Stimulated activated CD4-positive, alpha-beta T cell treated with anti-CD3 and anti-CD28 coated beads, Interleukin-2, amount 100 ng/mL, for 4 hours (primary cell): Measurements from ENCODE around the gene DCDC2.
"Not testable (repeated sequence)": the region's sequence is repeated elsewhere in the genome, so short reads cannot be mapped to it uniquely, and the experiment has no call there.

Source experiments
- DNase-seq: peaks from one replicate; pipeline ENCODE4 v3.0.0-alpha.2; 2020; ENCODE audit warnings: low read depth

DCDC2 gene

DNA sequence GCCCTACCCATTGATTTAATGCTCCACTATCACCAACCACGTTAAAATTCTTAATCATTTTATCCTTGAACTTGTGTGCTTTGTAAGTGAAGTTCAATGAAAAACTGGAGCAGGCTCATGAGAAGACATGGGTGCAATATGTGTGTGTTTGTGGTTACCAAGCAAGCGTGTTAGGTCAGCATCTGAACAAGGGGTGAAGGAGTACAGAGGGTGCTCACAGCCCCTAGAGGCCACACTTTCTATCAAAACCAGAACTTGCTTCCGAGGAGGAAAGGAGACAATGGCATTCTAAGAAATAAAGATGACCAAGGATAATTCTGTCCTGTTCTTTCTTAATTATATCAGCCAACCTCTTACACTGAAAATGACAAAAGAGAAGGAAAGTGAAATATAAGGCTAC, 138.2 kb downstream of the DCDC2 start:
- no peak for DNase-seq

DNA sequence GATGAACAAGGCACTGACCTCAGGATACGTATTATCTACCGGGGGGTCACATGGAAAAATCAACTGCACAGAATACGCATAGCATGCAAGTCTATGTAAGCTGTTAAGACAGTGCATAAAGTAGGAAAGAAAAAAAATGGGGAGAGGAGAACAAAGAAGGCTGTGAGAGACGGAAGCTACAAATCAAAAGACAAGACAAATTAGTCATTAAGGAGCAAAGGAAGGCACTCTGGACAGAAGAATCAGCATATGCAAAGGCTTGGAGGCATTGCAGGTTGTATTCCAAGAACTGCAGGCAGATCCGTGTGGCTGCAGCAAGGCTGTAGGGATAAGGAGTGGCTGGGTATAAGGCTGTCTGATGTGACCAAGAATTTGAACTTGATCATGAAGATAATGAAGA, 142.9 kb downstream of the DCDC2 start:
- no peak for DNase-seq

DNA sequence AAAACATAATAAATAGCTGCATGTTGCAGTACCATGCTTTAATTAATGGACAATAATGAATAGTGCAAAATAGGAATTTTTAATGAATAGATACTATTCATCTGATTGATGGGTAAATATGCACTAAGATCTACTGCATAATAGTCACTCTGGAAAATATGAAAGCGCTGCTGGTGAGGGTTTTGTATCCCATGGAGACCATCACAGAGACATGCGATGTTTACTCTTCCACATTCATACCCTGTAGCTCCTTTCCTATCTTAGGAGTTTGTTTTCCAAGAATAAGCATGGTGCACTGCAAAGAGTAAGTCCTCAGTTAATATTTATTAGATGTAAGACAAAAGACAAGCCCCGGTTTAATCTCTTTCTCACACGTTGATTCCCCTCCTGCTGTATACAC, 150.4 kb downstream of the DCDC2 start:
- DNase-seq = no peak

DNA sequence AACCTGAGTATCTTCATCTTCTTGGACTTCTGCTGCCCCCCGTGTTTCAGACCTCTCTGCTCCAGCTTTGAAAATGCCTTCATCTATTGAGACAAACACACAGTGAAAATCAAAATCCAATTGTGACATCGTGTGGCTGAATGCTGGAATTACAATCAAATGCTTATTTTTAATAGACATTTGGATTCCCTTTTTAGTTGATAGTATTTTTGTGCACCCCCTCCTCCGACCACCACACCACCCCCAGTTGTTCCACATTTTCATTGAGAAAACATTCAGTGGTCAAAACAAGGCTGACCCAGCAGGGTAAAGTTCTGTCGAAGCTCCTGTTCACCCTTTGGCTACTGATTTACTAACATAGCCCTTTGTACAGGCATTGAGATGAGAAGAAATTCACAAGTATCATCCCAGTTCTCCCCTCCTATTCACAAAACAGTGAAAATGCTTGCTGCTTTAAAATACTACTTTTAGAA, 152.8 kb downstream of the DCDC2 start:
- DNase-seq = no peak

DNA sequence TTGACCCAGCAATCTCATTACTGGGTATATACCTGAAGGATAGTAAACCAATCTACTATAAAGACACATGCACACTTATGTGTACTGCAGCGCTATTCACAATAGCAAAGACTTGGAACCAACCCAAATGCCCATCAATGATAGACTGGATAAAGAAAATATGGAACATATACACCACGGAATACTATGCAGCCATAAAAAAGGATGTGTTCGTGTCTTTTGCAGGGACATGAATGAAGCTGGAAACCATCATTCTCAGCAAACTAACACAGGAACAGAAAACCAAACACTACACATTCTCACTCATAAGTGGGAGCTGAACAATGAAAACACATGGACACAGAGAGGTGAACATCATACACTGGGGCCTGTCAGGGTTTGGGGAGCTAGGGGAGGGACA, 153.7 kb downstream of the DCDC2 start:
- not testable (repeated sequence) for DNase-seq

DNA sequence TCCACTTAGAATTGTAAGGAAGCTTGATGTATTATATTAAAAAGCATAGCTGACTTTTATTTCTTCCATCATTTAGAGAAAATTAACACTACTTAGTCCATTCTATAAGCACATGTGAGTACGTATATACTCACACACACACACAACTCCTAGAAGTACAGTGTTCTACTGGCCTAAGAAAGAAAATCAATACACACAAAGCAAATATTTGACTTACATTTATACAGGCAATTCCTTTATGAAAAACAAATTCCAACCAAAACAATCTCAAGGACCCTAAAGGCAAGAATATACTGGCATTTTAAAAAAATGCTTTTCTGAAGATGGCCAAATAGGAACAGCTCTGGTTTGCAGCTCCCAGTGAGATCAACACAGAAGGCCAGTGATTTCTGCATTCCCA, 160.0 kb downstream of the DCDC2 start:
- DNase-seq = no peak

DNA sequence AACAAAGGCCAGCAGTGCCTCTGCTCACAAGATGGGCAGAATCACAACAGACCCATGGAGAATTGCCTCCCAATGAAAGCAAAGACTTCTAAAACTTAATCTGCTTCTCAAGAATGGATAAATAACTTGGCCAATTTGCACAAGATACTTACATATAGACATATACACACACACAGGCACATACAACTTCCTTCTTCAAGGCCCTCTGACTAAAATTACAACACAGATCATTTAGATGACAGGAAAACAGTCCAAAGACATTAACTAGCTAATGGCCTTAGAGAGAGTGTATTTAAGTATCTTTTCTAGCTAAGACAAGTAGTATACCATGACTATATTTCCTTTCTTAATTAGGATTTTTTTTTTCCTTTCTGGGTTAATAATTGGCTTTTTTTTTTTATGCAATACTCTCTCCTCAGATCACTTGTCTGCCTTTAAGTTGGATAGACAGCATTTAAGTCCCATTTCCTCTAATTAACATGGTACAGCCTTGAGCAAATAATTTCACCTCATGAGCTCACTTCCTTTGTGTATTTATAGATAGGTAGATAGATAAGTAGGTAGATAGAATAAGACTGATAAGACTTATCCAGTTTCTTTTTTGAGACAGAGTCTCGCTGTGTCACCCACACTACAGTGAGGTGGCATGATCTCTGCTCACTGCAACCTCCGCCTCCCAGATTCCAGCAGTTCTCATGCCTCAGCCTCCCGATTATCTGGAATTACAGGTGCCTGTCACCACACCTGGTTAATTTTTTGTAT, 161.8 kb downstream of the DCDC2 start:
- DNase-seq = no peak

DNA sequence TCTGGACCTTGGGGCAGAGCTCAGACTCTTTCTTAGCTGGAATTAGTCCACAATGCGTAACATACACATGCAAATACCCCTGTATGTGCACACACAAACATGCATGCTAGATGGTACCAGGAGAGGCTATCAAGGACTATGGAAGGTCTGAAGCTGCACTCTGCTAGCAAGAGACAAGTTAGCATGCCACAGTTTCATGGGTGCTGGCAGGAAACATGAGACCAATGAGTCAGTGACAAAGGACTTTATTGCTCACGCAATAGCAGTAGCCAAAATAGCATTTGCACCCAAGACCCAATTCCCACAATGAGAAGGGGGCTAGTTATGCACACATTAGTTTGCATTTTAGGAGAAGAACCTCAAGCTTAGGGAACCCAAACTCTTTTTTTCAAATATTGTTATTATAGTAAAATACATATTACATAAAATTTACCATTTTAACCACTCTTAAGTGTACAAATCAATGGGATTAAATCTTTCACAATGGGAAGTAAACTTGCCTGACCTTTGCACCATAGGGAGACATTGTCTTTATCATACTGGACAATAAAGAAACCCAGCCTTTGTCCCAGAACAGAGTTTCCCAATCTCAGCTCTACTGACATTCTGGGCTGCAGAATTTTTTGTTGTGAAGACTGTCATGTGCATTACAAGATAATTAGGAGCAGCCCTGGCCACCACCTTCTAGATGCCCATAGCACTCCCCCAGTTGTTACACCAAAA, 162.7 kb downstream of the DCDC2 start:
- DNase-seq = no peak

DNA sequence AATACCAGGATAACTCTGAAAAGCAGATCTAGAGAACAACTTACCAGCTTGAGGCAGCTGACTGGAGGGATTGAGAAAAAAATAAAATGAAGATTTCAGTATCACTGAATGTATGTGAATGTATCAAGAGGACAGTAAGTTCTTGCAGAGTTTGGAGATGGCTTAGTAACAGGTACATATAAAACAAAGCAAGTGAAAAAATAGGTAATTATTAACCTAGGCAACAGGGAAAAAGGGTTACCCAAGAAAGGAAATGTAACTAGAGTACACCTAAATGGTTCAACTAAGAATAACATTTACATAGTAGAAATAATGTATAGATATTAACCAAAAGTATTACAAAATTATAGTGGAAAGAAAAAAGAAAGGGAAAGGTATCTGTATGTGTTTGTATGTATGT, 164.5 kb downstream of the DCDC2 start:
- DNase-seq = no peak

DNA sequence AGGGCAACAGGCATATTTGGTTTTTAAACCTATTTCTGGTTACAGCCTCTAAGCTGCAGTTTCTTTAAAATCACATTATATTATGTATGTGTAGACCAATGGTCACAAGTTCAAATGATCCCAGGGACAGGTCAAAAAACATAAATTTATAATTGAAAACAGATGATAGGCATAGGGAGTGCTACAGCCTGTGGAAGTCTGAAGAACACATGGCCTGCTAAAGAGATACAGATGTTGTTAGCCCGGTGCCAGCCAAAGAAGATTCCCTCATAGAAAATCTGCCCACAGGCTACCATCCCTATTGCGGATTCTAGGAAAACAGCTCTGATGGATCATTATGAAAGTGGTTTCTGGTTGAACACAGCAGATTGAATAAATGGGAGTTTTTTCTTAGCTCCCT, 166.5 kb downstream of the DCDC2 start:
- DNase-seq = no peak

DNA sequence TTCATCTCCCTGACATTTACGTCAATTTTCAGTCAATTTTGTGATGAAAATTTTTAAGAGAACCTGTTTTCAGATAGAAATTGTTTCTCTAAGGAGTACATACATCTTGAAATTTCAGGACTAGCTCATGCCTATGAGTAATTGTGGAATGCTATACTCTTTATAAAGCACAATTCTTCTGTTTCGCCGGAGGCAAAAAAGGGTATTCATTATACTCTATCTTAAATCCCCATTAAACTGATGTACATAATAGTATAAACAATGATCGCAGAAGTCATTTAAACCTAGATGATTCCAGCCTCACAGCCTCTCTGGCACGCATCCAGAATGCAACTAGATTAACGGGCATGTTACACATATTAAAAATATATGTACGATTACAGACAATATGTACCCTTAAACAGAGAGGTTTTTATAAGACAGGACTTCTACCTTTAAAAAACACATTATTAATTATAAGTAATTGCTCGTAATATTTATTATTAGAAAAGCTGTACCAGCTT, 169.2 kb downstream of the DCDC2 start:
- DNase-seq = no peak

DNA sequence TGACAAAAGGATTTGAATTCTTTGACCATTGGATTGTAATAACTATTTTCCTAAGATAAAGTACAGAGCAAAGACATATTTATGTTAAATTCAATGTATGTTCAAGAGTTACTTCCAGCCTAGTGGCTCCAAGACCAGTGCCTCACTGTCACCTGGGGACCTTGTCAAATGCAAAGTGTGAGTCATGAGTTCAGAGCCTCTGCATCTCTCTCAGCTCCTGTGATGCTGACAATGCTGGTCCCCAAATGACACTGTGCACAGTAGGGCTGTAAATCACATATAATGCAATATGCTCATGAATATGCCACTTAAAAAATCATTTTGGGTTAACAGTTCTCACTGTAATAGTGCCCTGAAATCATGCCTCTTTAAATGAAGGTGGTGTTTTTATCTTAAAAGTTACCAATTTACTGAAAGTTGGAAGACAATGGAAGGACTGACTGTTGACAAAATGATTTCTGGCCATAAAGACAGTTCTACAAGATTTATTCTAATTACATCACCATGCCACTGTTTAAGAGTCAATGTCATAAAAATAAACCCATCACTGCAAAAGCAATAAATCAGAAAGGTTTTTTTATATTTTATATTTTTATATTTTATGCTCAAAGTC, 169.8 kb downstream of the DCDC2 start:
- no peak for DNase-seq

DNA sequence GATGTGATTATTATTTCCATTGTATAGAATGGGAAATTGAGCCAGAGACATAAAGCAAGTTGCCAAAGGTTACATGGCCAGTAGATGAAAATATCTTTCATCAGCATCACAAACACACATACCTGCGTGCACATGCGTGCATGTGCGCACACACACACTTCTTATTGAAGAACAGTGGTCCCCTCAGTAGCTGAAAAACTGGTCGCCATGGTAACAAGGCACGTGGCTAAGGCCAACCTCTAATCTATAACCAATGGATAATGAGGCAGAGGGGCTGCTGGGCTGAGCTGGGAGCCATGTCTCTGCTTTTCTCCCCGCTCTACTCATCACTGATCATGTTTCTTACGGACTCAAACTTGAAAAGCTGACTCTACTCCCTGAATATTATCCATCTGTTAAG, 171.5 kb downstream of the DCDC2 start:
- DNase-seq = no peak

DNA sequence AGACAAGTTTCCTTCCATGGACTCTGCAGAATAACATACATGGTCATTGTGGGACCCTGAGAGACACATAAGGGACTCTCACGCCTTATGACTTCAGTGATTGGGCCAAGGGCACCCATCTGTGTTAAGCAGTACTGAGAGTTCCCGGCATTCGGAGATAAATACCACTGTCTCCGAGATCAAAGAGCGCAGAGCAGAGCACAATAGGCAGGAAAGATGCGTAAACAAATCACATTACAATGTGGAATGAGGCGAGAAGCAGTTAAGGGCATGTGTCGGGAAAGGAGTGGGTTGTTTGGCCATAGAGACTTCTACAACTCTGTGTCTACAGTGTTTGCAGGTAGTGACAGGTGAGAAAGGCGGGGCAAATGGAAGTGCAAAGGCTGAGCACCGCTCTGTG, 174.3 kb downstream of the DCDC2 start:
- no peak for DNase-seq

DNA sequence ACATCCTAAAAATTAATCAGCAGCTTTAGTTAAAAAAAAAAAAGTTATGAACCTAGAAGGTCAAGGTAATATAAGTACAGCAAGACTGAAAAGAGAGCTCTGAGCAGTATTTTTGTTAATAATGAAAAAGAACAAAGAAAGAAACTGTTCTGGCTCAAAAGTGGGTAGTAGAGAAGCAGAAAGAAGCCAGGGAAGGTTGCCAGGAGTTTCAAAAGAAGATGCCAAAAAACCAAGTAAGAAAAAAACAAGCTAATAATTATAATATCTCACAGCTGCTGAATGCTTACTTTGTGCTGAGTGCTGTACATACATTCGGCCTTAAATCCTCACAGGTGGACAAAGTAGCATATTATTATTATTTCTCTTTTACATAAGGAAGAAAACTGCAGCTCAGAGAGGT, 200.0 kb downstream of the DCDC2 start:
- DNase-seq = no peak

DNA sequence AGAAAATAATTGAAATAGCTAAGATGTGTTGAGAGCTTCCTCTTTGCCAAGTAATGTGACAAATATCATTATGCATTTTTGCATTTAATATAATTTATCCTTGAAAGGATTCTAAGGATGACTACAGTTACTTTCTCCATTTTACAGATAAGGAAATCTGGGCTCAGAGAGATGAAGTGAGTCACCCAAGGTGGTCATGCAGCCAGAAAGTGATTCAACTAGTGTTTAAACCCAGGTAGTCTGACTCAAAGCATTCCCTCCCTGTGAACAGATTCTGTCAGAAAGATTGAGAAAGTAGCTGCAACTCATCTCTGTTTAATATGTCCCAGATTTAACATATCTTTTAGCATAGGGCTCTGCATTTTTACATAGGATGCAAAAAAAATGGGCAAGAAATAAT, 203.7 kb downstream of the DCDC2 start:
- DNase-seq = no peak

DNA sequence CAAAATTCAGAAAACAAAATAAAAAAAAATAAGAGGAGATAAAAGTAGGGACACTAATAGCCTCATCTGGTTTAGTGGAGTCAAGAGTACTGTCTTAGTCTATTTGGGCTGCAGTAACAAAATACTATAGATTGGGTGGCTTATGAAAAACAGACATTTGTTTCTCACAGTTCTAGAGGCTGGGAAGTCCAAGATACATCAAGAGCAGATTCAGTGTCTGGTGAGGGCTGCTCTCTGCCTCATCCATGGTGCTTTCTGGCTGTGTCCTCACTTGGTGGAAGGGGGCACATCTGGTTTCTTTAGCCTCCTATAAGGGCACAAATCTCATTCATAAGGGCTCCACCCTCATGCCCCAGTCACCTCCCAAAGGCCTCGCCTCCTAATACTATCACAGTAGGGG, 205.8 kb downstream of the DCDC2 start:
- no peak for DNase-seq

DNA sequence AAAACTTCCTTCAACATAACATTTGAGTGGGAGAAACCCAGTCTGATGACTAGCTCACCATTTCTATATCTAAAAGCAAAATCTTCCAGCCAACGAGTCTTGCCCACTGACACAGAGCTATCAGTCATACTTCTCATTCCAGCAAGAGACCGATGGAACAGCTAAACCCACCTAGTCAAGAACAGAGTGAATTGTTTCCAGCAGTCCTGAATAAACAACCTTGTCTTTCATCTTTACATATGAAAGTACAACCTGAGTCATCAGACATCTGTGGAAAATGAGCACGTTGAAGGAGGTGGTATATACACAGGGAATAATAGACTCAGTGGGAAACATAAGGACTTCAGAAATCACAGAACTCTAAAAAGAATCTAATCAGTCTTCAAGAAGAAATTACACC, 208.0 kb downstream of the DCDC2 start:
- no peak for DNase-seq

DNA sequence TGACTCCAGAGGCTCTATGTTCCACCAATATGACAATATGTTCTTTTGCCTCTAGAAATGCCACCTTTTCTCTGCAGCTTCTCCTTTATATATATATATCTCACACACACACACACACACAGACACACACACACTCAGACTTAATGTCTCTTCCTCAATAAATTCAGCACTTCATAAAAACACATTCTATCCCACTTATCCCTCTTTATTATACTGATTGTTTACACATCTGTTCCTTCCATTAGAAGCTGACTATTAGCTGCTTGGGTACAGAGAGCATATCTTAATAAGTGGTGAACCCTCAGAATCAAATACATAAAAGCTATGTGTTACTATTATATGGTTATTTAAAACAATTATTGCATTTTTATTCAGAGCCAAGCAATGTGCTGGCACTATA, 208.6 kb downstream of the DCDC2 start:
- DNase-seq = no peak

DNA sequence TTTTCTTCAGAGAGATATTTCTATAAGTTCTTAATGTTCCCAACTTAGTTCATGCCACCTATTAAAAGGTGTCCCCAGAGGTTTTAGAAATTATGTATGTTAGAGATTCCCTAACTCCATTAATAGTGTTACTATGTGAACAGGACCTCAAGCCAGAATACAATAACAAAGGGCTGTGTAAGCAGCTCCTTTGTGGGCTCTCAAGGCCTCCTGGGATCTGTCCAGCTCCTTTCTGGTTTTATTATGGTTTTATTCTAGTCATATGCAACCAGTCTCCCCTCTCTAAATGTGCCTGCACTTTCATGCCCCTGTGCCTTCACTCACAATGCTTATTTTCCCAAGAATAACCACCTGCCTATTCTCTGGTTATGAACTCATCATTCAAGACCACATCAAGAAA, 209.2 kb downstream of the DCDC2 start:
- DNase-seq = no peak

DNA sequence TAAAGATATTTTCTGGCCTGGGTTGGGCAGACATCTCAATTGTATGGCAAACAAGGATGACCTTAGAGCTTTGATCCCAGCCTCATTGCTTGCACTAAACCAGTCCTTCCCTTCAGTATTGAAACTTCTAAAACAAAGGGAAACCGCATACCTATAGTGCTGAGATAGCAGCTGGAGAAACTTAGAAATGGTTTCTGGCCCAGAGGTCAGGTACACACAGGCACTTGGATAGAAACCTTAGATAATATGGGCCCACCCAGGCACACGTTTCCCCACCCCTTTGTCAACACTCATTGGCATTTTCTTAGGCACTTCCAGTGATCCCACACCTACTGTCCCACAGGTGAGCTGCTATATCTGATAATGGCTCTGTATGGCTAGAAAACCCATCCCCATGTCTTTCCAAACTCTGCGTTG, 209.7 kb downstream of the DCDC2 start:
- no peak for DNase-seq

DNA sequence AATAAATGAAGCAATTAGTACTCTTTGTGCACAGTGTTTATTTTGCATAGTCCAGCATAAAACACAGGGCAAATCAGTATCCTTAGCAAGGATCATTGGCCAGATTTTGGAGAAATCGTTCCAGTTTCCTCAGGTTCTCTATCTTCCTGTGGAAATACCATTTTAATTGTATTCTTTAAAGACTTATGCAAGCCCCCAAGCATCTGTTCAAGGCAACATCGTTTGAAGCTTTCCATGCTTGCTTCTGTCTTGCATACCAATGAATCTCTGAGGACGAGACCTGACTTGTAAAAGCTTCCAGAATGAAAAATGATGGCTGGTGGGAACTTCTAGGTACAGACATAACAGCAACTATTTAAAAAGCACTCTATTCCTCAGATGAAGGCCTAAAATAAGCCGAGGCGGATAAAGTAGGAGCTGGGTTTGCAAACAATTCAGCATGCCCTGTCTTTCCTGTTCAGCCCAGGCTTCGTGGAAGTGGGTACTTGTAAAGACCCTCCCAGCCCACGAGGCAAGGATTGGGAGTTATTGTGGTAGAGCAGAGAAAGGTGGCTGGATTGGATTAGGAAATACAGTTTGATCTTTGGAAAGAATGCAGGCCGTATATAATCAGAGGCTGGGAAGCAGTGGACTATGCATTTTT, 210.2 kb downstream of the DCDC2 start:
- no peak for DNase-seq

DNA sequence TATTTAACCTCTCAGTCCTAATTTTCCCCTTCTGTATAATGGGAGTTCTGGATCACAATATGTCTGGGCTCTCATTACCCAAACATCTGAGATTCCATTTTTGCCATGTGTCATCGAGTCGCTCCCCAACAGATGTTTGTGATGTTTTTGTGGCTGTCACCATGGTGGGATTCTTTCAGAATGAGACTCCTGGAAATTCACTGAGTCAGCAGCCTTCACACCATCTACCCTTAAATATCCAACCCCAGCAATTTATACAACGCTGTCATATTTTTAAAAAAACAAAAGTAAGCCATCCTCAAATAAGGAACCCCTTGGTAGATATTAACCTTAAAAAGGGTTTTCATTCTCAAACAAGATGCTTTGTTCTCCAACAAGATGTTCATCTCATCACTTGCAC, 211.0 kb downstream of the DCDC2 start:
- DNase-seq = no peak
